ENCODE measurements around the gene TMEM131L. TPM values are rescaled to one million over a fixed set of nuclear protein-coding genes. Genes with fewer than 3 reads are reported as not detected.
A peak's percentile ranks its signal among the peaks of the same experiment; 100 is the strongest.

Gene TMEM131L
- total RNA-seq, 1 donor from 2014 or later = 18.6 TPM

- peaks cover 44% of the 10 kb centered on the region for H3K36me3 Mint-ChIP-seq (ENCODE audit: low read depth, unreplicated experiment)
- FAIRE-seq = no peak
- no peaks in the 10 kb centered on the region for H3K9me3 Mint-ChIP-seq (ENCODE audit: unreplicated experiment)
These were observed 162.7 kb downstream of the TMEM131L start for GRCh38 chr4:153628796-153629315.

GRCh38 chr4:153629776-153630175, 163.6 kb downstream of the TMEM131L start:
- Mint-ChIP-seq H3K27ac (ENCODE audit: unreplicated experiment) (no peak overlapping the region), H3K27me3 (ENCODE audit: low read depth, unreplicated experiment) (no peaks in the 10 kb centered on the region), H3K9me3 (ENCODE audit: unreplicated experiment) (no peaks in the 10 kb centered on the region), H3K36me3 (ENCODE audit: low read depth, unreplicated experiment) (peaks cover 47% of the 10 kb centered on the region), H3K4me1 (ENCODE audit: low read depth, unreplicated experiment) (no peaks in the 10 kb centered on the region), H3K4me3 (ENCODE audit: unreplicated experiment) (no peak overlapping the region)
- no peaks in the 10 kb centered on the region for H3K79me2 ChIP-seq (ENCODE audit: insufficient read depth, low read length)
- no peaks in the 10 kb centered on the region for H3K9me3 ChIP-seq (ENCODE audit: insufficient read depth, low read depth, low read length)
- no peak overlapping the region for H2AFZ ChIP-seq (ENCODE audit: low read depth, low read length)
- no peak overlapping the region for H3K9ac ChIP-seq (ENCODE audit: low read length)
- H3K27ac ChIP-seq (ENCODE audit: low read depth, low read length) = no peak overlapping the region
- peaks cover 17% of the 10 kb centered on the region for H3K36me3 ChIP-seq (ENCODE audit: insufficient read depth, low read length)
- H3K4me1 ChIP-seq (ENCODE audit: insufficient read depth, low read length) = no peaks in the 10 kb centered on the region
- no peak overlapping the region for H3K4me3 ChIP-seq (ENCODE audit: insufficient read depth, low read depth, low read length)
- no peak overlapping the region for H3K4me2 ChIP-seq (ENCODE audit: low read length)
- TF ChIP-seq EZH2 (IDR thresholded peaks at IDR 0.05; ENCODE audit: insufficient read depth, low read length) (no peak), CTCF (IDR thresholded peaks at IDR 0.05; ENCODE audit: insufficient read depth, low read depth, low read length) (no peak)
- H3K27me3 ChIP-seq (ENCODE audit: insufficient read depth, low read length) = no peaks in the 10 kb centered on the region
- FAIRE-seq (no peak), DNase-seq (ENCODE audit: low read depth) (no peak)
- no peaks in the 10 kb centered on the region for H4K20me1 ChIP-seq (ENCODE audit: insufficient read depth, low read length)

More at GRCh38 chr4:153628796-153629315, 162.7 kb downstream of the TMEM131L start:
- Histone ChIP-seq H4K20me1 (ENCODE audit: insufficient read depth, low read length) (no peaks in the 10 kb centered on the region), H3K4me3 (ENCODE audit: insufficient read depth, low read depth, low read length) (no peak overlapping the region), H3K79me2 (ENCODE audit: insufficient read depth, low read length) (no peaks in the 10 kb centered on the region), H3K4me2 (ENCODE audit: low read length) (no peak overlapping the region), H3K9me3 (ENCODE audit: insufficient read depth, low read depth, low read length) (no peaks in the 10 kb centered on the region), H3K27ac (ENCODE audit: low read depth, low read length) (no peak overlapping the region), H3K9ac (ENCODE audit: low read length) (no peak overlapping the region), H2AFZ (ENCODE audit: low read depth, low read length) (no peak overlapping the region), H3K27me3 (ENCODE audit: insufficient read depth, low read length) (no peaks in the 10 kb centered on the region), H3K4me1 (ENCODE audit: insufficient read depth, low read length) (no peaks in the 10 kb centered on the region), H3K36me3 (ENCODE audit: insufficient read depth, low read length) (peaks cover 13% of the 10 kb centered on the region)
- Mint-ChIP-seq H3K4me3 (ENCODE audit: unreplicated experiment) (no peak overlapping the region), H3K4me1 (ENCODE audit: low read depth, unreplicated experiment) (no peaks in the 10 kb centered on the region), H3K27ac (ENCODE audit: unreplicated experiment) (no peak overlapping the region), H3K27me3 (ENCODE audit: low read depth, unreplicated experiment) (no peaks in the 10 kb centered on the region)
- DNase-seq (ENCODE audit: low read depth) = no peak
- TF ChIP-seq EZH2 (IDR thresholded peaks at IDR 0.05; ENCODE audit: insufficient read depth, low read length) = no peak
- TF ChIP-seq CTCF (IDR thresholded peaks at IDR 0.05; ENCODE audit: insufficient read depth, low read depth, low read length) = no peak

- Histone ChIP-seq H4K20me1 (ENCODE audit: insufficient read depth, low read length) (no peaks in the 10 kb centered on the region), H3K4me1 (ENCODE audit: insufficient read depth, low read length) (no peaks in the 10 kb centered on the region), H3K9ac (ENCODE audit: low read length) (no peak overlapping the region), H3K36me3 (ENCODE audit: insufficient read depth, low read length) (peaks cover 25% of the 10 kb centered on the region), H3K9me3 (ENCODE audit: insufficient read depth, low read depth, low read length) (no peaks in the 10 kb centered on the region), H3K4me3 (ENCODE audit: insufficient read depth, low read depth, low read length) (no peak overlapping the region), H2AFZ (ENCODE audit: low read depth, low read length) (no peak overlapping the region), H3K79me2 (ENCODE audit: insufficient read depth, low read length) (no peaks in the 10 kb centered on the region), H3K27ac (ENCODE audit: low read depth, low read length) (no peak overlapping the region), H3K4me2 (ENCODE audit: low read length) (no peak overlapping the region), H3K27me3 (ENCODE audit: insufficient read depth, low read length) (no peaks in the 10 kb centered on the region)
- H3K9me3 Mint-ChIP-seq (ENCODE audit: unreplicated experiment) = no peaks in the 10 kb centered on the region
- no peak overlapping the region for H3K4me3 Mint-ChIP-seq (ENCODE audit: unreplicated experiment)
- H3K27me3 Mint-ChIP-seq (ENCODE audit: low read depth, unreplicated experiment) = no peaks in the 10 kb centered on the region
- no peak for TF ChIP-seq EZH2 (IDR thresholded peaks at IDR 0.05; ENCODE audit: insufficient read depth, low read length)
- TF ChIP-seq CTCF (IDR thresholded peaks at IDR 0.05; ENCODE audit: insufficient read depth, low read depth, low read length) = peak; percentile 68
- DNase-seq (ENCODE audit: low read depth) (no peak), FAIRE-seq (no peak)
- H3K36me3 Mint-ChIP-seq (ENCODE audit: low read depth, unreplicated experiment) = peaks cover 39% of the 10 kb centered on the region
- H3K4me1 Mint-ChIP-seq (ENCODE audit: low read depth, unreplicated experiment) = peaks cover 2% of the 10 kb centered on the region
- no peak overlapping the region for H3K27ac Mint-ChIP-seq (ENCODE audit: unreplicated experiment)
These were observed 168.7 kb downstream of the TMEM131L start for GRCh38 chr4:153634738-153635353.

Data from astrocyte (in vitro differentiated cells and primary cell).